22Rv1 (cell line): Measurements from ENCODE around the gene VGLL1.

Experiments used
- H3K27ac ChIP-seq: fragments of 450-650 bp; 2 replicates; pipeline ENCODE4 v1.5.1; 2017
- CTCF ChIP-seq: fragments of 450-650 bp; IDR thresholded peaks from 2 replicates; pipeline ENCODE4 v1.5.1; 2017; ENCODE audit warnings: mild to moderate bottlenecking
- ZFX ChIP-seq: fragments of 450-650 bp; IDR thresholded peaks from 2 replicates; pipeline ENCODE4 v1.6.1; 2017; ENCODE audit warnings: antibody characterized with exemption, borderline replicate concordance

VGLL1 gene

DNA sequence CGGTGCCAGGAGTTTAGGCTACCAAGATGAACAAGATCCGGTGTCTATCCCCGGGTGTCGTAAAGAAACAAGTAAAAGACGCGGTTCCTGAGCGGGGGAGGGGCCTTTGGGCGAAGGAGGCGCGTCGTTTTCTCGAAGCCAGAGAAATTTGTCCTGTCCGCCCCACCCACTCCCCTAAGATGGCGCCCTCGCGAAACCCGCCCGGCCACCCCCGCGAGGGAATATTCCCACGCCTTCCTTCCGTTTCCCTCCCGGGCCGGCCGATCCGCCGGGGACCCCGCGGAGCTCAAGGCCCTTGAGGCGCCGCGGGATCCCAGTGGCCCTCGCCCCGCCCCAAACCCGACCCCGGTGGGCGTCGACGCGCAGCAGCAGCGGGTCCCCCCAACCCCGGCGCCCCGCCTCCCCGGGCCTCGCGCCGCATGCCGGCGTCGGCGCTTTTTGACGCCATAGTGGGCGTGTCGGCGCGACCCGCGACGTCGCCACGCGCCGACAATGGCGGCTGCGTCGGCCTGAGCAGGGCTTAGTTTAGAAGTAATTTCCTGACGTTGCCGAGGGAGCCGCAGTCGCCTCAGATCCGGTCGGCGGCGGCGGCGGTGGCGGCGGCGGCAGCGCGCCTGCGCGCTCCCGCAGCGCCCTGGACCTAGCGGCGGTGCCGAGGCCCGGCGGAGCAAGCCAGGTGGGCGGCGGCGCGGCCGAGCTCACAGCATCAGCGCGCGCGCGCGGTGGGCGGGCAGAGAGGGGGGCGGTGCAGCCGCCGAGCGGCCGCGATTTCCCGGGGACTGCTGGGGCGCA, 35.1 kb upstream of the VGLL1 start:
- H3K27ac ChIP-seq: peak overlapping the region; percentile 93
- TF ChIP-seq ZFX (no peak), CTCF (no peak)

- TF ChIP-seq ZFX (no peak), CTCF (no peak)
- H3K27ac ChIP-seq: peak within 1 kb of the TSS; percentile 93
Observed at GRCh38 chrX:136497556-136498052, 34.4 kb upstream of the VGLL1 start, which contains the start of gene HTATSF1. Gene HTATSF1 (plus strand): TSS chrX:136497592. CDS start chrX:136497685, 93 bp downstream.

- H3K27ac ChIP-seq: no peak overlapping the region
- TF ChIP-seq ZFX: no peak
- no peak for TF ChIP-seq CTCF
Observed at GRCh38 chrX:136519069-136519468, 12.9 kb upstream of the VGLL1 start.

- no peak overlapping the region for H3K27ac ChIP-seq
- TF ChIP-seq ZFX (no peak), CTCF (no peak)
Observed at GRCh38 chrX:136523770-136524169, 8.2 kb upstream of the VGLL1 start.

- TF ChIP-seq ZFX (no peak), CTCF (no peak)
- H3K27ac ChIP-seq: no peak overlapping the region
Observed at GRCh38 chrX:136525738-136526606, 6.0 kb upstream of the VGLL1 start.

GRCh38 chrX:136528645-136529315, 3.2 kb upstream of the VGLL1 start:
- TF ChIP-seq ZFX: no peak
- no peak for TF ChIP-seq CTCF

More at GRCh38 chrX:136528645-136529315, 3.2 kb upstream of the VGLL1 start:
- 0 out of 2 replicates have a peak overlapping the region, but pooled peaks have one; percentile 20 for H3K27ac ChIP-seq
